BE2C (cell line): ENCODE data around the gene DNAH6.
"Not testable (repeated sequence)": the region's sequence is repeated elsewhere in the genome, so short reads cannot be mapped to it uniquely, and the experiment has no call there.

Experiments
- DNase-seq: peaks from one replicate; pipeline ENCODE4 v3.0.0-alpha.2; 2020
- H3K27me3 ChIP-seq: fragments of 250-450 bp; sonication (Bioruptor Pico); 2 replicates; pipeline ENCODE4 v1.5.1; 2020; ENCODE audit warnings: mild to moderate bottlenecking
- H3K36me3 ChIP-seq: fragments of 250-450 bp; sonication (Bioruptor Pico); 2 replicates; pipeline ENCODE4 v1.5.1; 2020; ENCODE audit warnings: mild to moderate bottlenecking
- H3K4me1 ChIP-seq: fragments of 250-450 bp; sonication (Bioruptor Pico); 2 replicates; pipeline ENCODE4 v1.5.1; 2020
- H3K4me3 ChIP-seq: 2 replicates; pipeline ENCODE4 v1.5.1; 2011; ENCODE audit warnings: low read depth, low read length
- H3K9me3 ChIP-seq: fragments of 250-450 bp; sonication (Bioruptor Pico); 2 replicates; pipeline ENCODE4 v1.5.1; 2020
- CTCF ChIP-seq: IDR thresholded peaks from 2 replicates; pipeline ENCODE4 v1.5.1; 2012; ENCODE audit warnings: mild to moderate bottlenecking, low read depth, low read length

The DNAH6 gene

DNA sequence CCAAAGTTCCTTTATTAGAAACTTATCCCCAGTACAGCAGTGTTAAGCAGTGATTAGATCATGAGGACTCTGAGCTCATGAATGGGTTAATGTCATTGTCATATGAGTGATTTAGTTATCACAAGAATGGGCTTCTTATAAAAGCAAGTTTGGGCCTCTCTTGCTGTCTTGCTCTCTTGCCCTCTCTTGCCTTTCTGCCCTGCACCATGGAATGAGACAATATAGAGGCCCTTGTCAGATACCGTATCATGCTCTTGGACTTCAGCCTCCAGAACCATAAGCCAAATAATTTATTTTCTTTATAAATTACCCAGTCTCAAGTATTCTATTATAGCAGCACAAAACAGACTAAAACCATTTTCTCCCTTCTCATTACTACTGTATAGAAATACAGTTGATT, 238.8 kb downstream of the DNAH6 start:
- Histone ChIP-seq H3K36me3 (no peaks in the 10 kb centered on the region), H3K27me3 (no peaks in the 10 kb centered on the region), H3K4me1 (no peaks in the 10 kb centered on the region), H3K4me3 (no peak overlapping the region), H3K9me3 (no peaks in the 10 kb centered on the region)
- TF ChIP-seq CTCF, result no peak
- no peak for DNase-seq

GRCh38 chr2:84757648-84758047, 241.3 kb downstream of the DNAH6 start:
- no peak for DNase-seq
- no peak for TF ChIP-seq CTCF
- no peaks in the 10 kb centered on the region for H3K27me3 ChIP-seq
- no peaks in the 10 kb centered on the region for H3K9me3 ChIP-seq
- H3K36me3 ChIP-seq, result no peaks in the 10 kb centered on the region
- H3K4me3 ChIP-seq, result no peak overlapping the region
- H3K4me1 ChIP-seq, result no peaks in the 10 kb centered on the region

DNA sequence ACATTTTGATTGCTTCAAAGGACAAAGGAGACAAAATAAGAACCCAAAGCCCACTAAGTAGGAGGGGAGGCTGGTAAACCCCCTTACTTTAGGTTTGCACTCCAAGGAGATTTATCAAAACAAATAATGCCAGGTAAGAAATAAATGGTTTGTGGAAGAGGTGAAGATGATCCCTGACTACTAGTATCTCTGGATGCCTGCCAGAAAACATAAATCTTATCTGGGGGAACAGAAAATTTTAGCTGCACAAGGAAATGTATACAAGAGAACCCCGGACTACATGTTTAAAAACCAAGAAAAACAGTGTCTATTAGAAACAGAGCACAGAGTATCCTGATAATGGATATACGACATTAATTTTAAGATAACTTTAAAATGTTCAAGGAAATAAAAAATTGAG, 250.5 kb downstream of the DNAH6 start:
- no peak for TF ChIP-seq CTCF
- no peak for DNase-seq
- no peaks in the 10 kb centered on the region for H3K4me1 ChIP-seq
- H3K27me3 ChIP-seq, result no peaks in the 10 kb centered on the region
- no peak overlapping the region for H3K4me3 ChIP-seq
- H3K9me3 ChIP-seq, result no peaks in the 10 kb centered on the region
- no peaks in the 10 kb centered on the region for H3K36me3 ChIP-seq

- TF ChIP-seq CTCF, result no peak
- Histone ChIP-seq H3K36me3 (no peaks in the 10 kb centered on the region), H3K4me1 (no peaks in the 10 kb centered on the region), H3K9me3 (no peaks in the 10 kb centered on the region), H3K4me3 (no peak overlapping the region), H3K27me3 (no peaks in the 10 kb centered on the region)
- DNase-seq, result no peak
Measured at GRCh38 chr2:84768840-84769239, 252.5 kb downstream of the DNAH6 start.

DNA sequence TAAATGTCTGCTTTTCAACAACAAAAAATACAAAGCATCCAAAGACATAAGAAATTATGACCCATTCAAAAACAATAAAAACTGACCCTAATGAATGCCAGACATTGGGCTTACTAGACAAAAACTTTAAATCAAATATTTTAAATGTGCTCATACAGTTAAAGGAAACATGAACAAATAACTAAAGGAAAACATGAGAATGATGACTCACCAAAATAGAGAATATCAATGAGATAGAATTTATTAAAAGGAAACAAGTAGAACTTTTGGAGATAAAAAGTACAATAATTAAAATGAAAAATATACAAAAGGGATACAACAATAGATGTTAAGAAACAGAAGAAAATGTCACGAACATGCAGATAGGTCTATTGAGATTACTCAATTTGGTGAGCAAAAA, 254.0 kb downstream of the DNAH6 start:
- no peaks in the 10 kb centered on the region for H3K4me1 ChIP-seq
- H3K36me3 ChIP-seq, result no peaks in the 10 kb centered on the region
- TF ChIP-seq CTCF, result no peak
- H3K9me3 ChIP-seq, result no peaks in the 10 kb centered on the region
- no peak for DNase-seq
- no peak overlapping the region for H3K4me3 ChIP-seq
- no peaks in the 10 kb centered on the region for H3K27me3 ChIP-seq

- Histone ChIP-seq H3K9me3 (no peaks in the 10 kb centered on the region), H3K4me3 (no peak overlapping the region), H3K36me3 (no peaks in the 10 kb centered on the region), H3K27me3 (no peaks in the 10 kb centered on the region), H3K4me1 (no peaks in the 10 kb centered on the region)
- no peak for DNase-seq
- TF ChIP-seq CTCF, result no peak
Measured at GRCh38 chr2:84771251-84771650, 255.0 kb downstream of the DNAH6 start.

GRCh38 chr2:84773562-84773961, 257.3 kb downstream of the DNAH6 start:
- H3K9me3 ChIP-seq, H3K4me1 ChIP-seq, H3K4me3 ChIP-seq, H3K27me3 ChIP-seq, H3K36me3 ChIP-seq, DNase-seq: not testable (repeated sequence)
